ENCODE measurements around the gene ZNF407.

ZNF407 gene

GRCh38 chr18:74791501-74792194 lies 194.0 kb downstream of the ZNF407 start:
- DNase-seq (ENCODE audit: low spot score): no peak

GRCh38 chr18:74793746-74794145 lies 196.1 kb downstream of the ZNF407 start:
- DNase-seq (ENCODE audit: low spot score): no peak

DNA sequence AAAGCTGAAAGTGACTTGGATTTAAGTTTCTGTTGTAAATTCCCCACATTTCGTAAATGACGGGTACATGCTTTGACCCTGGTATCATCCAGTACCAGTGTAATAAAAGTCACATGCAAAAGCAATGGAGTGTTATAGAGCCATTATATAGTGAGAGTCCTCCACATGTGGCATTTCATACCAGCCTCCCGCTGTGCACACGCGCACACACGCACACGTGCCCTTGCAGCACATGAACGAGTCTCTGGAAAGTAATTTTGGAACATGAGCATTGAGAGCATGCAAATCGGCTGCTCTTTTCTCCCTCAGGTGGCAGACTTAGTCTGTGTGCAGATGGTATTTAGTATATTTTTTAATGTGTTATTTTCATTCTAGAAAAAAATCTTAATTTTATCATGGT lies 198.1 kb downstream of the ZNF407 start:
- DNase-seq (ENCODE audit: low spot score): no peak

GRCh38 chr18:74796211-74796610 lies 198.5 kb downstream of the ZNF407 start:
- DNase-seq (ENCODE audit: low spot score): no peak

DNA sequence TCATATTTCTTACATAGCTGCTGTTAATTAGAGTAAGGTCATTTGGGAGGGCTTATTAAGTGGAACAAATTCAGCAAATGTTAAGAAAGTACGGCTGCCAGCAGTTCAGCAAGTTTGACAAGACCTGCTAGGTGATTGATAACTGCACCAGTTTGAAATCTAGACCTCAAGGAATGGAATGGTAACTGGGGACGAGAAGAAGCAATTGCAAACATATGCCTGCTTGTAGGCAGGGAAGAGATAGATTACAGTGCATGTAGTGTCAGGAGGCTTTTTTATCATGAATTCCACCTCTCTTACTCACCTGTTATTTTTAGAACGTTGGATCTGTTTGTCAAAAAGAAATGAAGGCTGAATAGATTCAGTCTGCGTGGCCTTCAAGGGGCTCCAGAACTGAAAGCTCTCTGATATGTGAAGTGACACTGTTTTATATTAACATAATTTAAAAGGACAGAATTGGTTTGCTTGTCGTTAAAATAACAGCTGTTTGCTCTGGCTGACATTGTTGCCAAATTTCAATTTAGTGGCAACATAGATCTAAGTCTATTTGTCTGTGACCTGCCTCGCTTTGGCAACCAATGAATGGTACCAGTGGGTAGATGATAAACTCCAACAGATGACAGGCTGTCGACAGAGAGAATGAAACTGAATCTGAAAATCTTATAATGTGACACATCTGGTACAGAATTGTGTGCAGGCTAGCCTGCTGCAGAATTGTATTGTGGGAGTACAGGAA lies 199.3 kb downstream of the ZNF407 start:
- no peak for DNase-seq (ENCODE audit: low spot score)

GRCh38 chr18:74797577-74798151 lies 200.0 kb downstream of the ZNF407 start:
- DNase-seq (ENCODE audit: low spot score): no peak

DNA sequence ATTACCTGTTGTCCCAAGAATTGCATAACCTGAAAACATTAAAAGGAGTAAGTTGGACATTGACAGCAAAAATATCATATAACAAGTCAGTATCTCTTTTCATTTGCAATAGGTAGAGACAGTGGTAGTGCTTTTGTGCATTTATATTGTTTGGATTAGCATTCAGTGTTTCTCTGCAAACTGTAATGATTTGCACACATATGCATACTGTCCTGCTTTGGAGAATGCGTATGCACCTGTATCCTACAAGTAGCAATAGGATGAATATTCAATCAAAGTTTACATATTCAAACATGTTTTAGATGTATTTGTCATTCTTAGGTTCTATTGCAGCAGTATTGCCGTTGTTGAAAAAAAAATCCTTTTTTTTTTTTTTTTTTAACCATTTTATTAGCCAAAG lies 201.9 kb downstream of the ZNF407 start:
- no peak for DNase-seq (ENCODE audit: low spot score)

GRCh38 chr18:74800098-74800497 lies 202.4 kb downstream of the ZNF407 start:
- no peak for DNase-seq (ENCODE audit: low spot score)

GRCh38 chr18:74803117-74803516 lies 205.4 kb downstream of the ZNF407 start:
- DNase-seq (ENCODE audit: low spot score): no peak

GRCh38 chr18:74803769-74804168 lies 206.1 kb downstream of the ZNF407 start:
- no peak for DNase-seq (ENCODE audit: low spot score)

GRCh38 chr18:74804677-74805076 lies 207.0 kb downstream of the ZNF407 start:
- no peak for DNase-seq (ENCODE audit: low spot score)

DNA sequence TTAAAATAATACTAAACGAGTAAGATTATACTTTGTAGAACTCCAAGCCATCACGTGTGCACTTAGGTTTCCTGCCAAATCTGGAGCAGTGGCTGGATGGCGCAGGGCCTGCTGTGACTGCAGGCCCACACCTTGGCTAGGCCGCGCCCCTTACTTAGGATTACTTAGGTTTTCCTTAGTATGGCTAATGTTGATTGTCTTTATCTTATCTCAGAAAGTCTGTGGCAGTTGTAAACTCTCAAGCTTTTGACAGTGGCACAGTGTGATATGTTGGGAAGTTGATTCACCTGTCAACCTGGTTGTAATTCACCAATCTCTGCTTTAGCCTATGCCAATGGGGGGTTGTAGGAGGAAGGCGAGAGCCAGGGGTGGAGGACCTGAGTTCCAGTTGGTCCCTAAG lies 208.4 kb downstream of the ZNF407 start:
- no peak for DNase-seq (ENCODE audit: low spot score)

- no peak for DNase-seq (ENCODE audit: low spot score)
Measured at GRCh38 chr18:74806700-74807416, 209.2 kb downstream of the ZNF407 start.

DNA sequence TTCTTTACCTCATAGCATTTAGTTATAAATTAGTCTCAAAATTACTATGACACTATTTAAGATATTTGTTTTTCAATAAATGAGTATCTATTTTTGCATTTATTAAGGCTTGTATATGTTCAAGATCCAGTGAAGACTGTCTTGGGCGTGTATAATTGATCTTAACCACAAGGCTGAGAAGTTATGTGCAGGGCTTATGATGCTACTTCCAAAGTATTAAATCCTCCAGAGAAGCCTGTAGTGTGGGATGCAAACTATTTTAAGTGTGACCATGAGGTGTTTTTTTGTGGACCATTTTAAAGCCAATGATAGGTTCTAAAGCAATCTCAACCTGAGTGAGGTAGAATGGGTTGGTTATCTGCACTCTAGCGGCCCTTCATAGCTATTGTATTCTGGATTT lies 219.9 kb downstream of the ZNF407 start:
- DNase-seq (ENCODE audit: low spot score): no peak

DNA sequence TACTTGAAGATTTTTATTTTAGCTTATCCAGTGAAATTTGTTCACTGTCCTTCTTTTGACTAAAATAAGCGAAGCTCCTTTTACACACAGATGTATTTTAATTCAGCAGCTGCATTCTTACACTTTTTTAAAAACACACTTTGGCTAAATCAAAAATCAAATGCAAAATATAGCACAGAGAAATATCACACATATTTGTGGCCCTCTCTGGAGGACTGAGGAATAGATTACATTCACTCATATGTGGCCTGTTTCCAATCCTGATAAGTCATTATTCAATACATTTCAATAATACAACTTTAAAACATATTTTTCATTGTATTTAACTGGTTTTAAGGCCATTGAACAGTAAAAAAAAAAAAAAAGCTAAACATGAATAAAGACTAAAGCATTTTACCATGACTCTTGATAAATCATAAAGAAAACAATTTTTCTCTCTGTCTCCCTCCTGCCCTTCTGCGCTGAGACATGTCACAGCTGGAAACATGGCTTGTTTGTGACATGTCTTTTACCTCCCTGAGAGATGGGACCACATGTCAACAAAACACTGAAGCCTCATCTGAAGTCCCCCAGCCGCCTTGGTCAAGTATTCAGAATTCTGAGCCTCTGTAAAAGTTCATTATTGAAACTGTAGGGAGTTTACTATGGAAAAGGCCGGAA lies 221.0 kb downstream of the ZNF407 start:
- DNase-seq (ENCODE audit: low spot score): no peak

GRCh38 chr18:74819433-74820059 lies 221.9 kb downstream of the ZNF407 start:
- DNase-seq (ENCODE audit: low spot score): no peak

- DNase-seq (ENCODE audit: low spot score): no peak
Measured at GRCh38 chr18:74820160-74820780, 222.6 kb downstream of the ZNF407 start.

DNA sequence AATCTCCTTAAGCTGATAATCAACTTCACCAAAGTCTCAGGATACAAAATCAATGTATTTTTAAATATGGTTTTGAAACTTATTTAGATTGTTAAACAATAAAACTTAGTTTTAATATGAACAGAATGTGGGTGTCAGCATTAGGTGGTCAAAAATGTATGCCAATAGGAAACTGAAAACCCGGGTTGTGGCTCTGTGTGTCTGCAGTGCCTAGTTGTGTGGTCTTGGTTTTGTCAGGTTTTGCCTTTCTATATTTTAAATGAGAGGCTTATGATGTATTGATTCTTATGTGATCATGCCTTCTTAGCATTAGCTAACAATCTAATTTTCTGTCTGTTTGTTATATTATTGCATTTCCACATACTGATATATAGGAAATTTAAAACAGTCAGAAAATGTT lies 227.8 kb downstream of the ZNF407 start:
- no peak for DNase-seq (ENCODE audit: low spot score)

- DNase-seq (ENCODE audit: low spot score): no peak
Measured at GRCh38 chr18:74826572-74826971, 228.9 kb downstream of the ZNF407 start.

DNA sequence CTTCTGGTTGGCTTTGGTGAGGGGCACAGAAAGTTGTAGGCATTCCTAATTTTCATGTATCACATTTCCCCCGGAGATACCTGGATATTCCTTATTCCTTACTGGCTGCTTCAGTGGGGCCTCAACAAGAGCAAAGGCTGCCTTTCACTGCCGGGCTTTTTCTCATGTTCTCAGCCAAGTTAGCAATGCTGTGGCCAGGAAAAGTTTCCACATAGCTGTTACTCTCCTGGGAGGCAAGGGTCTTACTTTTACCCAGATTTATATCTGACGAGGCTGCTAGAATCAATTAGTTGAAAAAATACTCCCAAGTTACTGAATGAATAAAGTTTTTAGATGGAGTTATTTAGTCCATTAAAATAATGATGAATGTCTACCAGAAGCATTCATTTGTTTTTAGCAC lies 230.5 kb downstream of the ZNF407 start:
- DNase-seq (ENCODE audit: low spot score): no peak

GRCh38 chr18:74831571-74832250 lies 234.0 kb downstream of the ZNF407 start:
- DNase-seq (ENCODE audit: low spot score): no peak

Measured in hematopoietic multipotent progenitor cell treated with erythropoietin and hydrocortisone succinate and interleukin-3 and kit ligand, for 17 days (in vitro differentiated cells).